CD4-positive, alpha-beta T cell treated with Interleukin-15 for 1 hour (primary cell): Measurements from ENCODE around the gene DNAH1.

Source experiments
- DNase-seq: peaks from one replicate; pipeline ENCODE4 v3.0.0-alpha.2; 2020

DNAH1 gene

DNA sequence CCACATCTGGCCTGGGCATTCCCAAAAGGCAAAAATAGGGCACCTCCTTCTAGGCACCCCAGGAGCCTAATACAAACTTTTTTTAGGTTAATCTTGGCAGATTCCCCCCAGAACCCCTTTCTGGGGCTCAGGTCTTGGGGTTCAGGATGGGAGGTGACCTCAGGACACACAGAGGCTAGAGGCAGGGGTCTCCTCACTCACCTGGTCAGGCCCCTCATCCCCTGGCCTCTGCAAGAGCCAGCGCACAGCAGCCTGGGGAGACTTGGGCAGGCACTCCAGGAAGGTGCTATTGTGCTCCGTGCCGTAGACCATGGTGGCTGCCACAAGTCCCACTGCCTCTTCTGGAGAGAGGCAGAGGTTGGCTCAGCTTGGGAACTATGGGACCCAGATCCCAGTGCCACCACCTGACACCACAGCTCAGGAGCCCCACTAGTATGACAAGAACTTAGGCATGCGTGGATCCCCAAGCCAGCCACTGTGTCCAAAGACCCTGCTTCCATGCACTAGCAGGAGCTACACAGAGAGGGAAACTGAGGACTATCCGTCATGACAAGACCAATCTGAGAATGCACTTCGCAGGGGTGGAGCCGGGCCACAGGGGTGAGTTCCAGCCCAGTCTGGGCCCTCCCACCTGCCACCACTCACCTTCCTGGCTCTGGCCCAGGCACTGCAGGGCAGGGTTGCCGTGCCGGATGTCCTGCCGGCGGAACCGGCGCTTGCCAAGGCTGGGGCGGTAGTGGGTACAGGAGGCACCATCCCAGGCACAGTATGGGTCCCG is 121.4 kb downstream of the DNAH1 start:
- no peak for DNase-seq

DNA sequence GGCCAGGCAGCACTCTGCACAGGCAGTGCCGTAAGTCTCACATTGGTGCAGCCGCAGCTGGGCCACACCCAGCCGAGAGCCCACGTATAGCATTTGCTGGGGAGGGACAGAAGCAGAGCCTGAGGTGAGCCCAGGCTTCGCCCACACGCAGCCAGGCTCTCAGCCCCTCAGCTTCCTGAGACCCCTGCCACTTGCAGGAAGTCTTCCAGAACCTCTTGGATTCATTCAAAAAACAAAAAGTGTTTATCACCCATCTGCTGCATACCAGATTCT is 121.9 kb downstream of the DNAH1 start:
- no peak for DNase-seq

DNA sequence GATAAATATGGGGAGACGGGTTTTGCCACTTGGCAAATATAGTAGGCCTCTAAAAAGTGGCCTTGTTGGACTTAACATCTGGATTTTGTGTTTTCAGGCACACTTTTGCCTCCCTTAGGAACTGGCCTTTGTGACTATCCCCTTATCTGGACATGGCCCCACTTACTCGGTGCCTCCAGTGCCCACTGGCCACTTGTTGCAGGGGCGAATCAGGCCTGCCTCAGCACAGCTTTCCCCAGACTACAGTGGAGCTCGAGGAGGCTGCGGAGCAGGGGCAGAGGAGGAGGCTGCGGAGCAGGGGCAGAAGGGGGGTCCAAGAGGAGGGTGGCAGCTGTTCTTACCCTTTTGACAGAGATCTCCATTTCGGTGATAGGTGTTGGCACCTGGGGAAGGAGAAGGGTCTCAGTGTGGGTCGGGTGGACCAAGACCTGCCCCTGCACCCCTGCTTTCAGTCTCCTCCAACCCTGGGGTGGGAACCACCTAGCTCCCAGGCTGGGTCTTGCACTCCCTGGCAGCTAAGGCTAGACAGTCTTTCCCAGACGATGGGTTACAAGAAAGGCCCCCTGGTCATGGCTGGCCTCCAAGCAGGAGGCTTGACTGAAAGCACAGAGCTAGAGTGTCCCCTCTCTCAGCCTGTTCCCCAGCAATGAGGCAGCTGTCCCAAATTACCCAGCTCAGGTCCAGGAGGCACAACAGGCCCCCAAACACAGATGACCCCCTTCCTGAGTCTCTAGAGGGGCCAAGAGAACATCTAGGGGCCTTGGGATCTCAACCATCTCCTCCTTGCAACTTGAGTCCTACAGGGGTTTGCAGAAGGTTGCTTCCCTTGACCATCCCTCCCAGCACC is 122.7 kb downstream of the DNAH1 start:
- no peak for DNase-seq

DNA sequence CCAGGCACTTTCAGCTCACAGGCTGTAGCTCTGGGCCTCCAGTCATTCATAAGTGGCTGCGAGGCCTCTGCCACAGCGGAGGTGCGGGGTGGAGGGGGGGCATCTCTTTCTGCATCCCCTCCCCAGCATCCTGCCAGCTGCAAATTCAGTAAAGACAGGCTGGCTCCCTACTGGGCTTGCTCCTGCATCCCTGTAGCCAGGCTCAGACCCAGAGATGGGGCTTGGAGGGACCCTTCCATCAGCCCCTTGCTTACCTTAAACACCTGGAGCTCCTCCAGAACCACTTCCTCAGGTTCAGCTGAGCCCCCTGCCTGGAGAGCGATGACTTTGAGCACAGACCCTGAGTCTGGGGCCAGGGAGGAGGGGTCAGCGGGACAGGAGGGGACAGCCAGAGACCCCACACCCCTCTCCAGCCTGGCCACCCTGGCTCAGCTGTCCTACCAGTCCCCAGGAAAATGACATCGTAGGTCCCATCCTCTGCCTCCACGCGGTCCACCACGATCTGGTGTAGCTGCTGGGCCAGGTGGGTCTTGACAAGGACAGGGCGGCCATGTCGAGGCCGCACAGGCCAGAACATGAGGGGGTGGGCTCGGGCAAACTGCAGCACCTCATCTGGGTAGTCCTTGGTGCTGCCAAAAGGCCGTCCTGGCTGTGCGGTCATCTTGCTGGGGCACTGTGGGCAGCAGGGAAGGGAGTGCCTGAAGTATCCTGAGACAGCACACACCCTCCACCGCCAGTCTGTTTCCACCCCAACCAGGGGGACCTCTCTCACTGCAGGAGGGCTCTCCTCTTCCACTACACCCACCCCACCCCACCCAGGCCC is 123.5 kb downstream of the DNAH1 start:
- DNase-seq: peak; percentile 15

DNA sequence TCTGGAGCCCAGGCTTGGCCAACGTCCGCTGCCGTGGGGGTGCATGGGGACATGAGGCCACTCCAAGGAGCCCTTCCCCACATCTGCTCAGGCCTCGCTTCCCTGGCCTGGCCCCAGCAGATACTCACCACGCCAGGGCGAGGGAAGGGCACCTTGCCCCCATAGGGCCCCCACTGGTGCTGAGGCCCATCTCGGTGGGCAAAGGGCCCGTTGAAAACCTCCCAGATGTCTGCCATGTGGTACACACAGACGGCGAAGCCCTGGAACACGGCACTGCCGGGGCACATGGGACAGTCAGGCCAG is 124.1 kb downstream of the DNAH1 start:
- no peak for DNase-seq

DNA sequence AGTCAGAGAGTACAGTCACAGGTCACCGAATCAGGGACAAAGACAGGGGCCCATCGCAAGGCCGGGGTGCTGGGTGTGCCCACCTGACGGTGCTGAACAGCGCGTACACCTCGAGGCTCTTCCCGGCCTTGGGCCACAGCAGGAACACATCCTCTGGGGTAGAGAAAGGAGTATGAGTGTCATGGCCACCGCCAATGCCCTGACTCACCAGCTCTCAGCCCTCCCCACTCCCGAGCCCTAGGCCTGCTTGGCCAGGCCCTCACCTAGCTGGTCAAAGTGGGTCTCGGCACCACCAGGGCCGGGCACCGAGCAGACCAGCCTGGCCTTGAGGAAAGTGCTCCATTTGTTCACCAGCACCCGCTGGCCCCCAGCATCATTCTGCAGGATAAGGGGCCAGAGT is 124.6 kb downstream of the DNAH1 start:
- no peak for DNase-seq

DNA sequence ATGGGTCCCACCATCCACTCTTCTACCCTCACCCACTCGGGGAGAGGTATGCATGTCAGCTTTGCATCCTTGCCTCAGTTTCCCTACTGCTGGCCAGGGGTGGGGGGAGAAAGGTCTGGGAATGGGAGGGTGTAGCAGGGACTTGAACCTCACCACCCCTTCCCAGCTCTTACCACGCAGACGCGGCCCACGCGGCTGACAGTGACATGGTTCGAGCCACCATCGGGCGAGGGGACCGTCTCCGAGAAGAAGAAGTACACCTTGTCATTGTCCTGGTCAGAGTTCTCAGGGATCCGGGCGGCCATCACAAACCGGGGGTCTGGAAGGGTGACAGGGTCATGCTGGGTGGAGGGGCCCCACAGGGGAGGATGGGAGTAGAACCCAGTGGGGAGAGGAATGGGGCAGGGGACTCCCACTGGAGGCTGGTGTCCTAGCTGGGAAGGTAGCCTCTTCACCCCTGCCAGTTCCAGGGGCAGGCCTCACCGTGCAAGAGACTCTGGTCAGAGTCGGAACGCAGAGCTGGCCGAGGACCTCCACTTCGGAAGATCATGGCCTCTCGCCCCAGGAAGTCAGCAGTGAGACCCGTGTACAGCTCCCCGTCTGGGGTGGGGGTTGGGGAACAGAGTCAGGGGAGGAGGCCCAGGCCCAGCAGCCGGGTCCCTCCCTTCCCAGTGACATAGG is 125.1 kb downstream of the DNAH1 start:
- DNase-seq: peak; percentile 4

DNA sequence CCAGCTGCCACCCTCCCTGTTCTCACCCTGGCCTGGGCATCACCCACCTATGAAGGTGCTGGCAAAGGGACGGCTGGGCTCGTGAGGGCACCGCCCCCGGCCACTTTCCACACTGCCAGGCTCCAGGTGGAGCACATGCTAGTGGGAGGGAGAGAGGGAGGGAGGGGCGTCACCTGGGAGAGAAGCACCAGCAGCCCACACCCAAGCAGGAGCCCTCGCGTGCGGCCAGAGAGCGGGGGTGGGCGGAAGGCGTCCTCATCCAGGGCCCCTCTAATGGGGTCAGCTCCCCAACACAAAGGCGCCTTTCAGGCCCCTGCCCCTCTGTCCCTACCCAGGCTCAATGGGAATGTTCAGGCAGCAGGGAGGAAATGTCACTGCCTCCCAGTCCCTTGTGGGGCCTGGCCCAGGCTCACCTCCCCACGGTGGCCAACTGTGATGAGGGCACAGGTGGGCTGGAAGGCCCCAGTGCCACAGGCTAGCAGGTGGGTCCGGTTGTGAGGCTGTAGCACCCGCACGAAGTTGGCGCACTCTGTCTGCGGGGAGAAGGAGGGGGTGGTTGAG is 125.7 kb downstream of the DNAH1 start:
- DNase-seq: no peak

DNA sequence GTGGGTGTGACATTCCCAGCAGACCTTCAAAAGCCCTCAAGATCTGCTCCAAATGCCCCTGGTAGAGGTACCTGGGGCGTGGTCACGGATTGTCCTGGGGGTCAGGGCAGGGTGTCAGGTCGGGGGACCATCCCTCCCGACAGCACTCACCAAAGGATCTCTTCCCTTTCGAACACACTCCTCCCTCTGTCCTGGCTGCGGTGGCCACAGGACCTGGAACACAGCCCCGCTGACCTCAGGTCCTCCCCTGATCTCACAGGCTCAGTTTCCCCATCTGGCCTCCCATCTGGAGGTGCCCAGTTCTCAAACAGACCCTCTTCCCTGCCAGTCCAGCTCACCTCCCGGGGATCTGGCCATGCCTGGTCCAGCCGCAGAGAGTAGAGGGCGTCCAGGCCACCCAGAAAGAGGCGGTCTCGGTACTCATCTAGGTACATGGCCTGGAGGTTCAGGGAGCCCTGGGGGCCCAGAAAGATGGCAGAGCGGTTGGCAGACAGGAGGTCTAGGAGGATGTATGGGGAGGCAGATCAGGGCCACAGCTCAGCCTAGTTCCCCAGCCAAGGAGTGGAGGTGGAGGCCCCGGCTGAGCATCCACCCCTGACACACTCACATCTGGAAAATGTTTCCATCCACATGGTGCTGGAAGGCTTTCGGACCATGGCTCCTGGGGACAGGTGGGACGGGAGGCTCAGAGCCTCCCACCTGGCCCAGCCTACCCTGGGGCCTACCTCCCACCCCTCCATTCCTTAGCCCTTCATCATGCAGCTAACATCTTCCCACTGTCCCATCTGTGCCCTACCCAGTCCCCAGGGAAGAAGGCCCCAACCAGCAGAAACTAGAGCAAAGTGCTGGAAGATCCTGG is 126.5 kb downstream of the DNAH1 start:
- no peak for DNase-seq

DNA sequence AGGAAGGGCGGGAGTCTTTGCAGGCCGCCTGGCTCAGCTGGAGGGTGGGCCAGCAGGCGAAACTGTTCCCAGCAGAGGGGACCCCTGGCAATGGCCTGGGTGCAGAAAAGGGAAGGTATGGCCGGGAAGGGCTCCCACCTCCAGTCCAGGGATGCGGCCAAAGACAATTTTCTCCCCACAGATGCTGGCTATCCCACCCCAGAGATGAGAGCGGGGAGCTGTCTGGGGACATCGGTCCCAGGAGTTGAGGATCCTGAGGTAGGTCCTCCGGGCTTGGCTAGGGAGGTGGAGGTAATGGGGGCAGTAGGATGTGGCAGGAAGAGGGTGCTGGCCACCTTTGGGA is 127.1 kb downstream of the DNAH1 start:
- DNase-seq: no peak

DNA sequence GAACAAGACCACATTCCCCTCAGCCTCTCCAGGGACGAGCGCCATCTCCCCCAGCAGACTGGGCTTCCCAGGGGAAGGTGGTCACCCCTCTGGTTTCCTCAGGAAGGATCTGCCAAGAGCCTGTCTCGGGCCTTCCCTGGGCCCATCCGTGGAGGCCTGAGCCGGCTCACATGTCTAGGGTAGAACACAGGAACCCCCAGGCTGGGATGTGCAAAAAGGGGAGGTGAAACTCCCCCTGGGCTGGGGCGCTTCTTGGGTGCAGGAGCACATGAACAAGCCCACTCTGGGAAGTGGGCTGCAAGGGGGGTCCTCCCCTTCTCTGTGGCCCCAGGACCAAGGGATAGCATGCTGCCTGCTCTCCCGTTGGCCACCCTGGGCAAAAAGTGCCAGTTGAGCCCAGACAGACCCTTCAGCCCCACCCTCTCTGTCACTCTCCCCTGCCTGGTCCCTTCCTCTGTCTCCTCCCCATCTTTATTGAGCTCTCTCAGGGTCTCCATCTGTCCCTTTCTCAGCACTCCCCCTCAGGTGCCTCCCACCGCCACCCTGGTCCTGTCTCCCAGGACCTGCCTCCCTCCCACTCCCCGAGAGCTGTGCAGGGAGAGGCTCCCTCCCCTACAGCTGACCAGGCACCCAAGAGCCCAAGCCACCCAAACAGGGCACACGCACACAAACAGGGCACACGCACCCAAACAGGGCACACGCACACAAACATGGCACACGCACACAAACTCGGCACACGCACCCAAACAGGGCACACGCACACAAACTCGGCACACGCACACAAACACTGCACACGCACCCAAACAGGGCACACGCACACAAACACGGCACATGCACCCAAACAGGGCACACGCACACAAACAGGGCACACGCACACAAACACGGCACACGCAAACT is 127.9 kb downstream of the DNAH1 start:
- DNase-seq: no peak

DNA sequence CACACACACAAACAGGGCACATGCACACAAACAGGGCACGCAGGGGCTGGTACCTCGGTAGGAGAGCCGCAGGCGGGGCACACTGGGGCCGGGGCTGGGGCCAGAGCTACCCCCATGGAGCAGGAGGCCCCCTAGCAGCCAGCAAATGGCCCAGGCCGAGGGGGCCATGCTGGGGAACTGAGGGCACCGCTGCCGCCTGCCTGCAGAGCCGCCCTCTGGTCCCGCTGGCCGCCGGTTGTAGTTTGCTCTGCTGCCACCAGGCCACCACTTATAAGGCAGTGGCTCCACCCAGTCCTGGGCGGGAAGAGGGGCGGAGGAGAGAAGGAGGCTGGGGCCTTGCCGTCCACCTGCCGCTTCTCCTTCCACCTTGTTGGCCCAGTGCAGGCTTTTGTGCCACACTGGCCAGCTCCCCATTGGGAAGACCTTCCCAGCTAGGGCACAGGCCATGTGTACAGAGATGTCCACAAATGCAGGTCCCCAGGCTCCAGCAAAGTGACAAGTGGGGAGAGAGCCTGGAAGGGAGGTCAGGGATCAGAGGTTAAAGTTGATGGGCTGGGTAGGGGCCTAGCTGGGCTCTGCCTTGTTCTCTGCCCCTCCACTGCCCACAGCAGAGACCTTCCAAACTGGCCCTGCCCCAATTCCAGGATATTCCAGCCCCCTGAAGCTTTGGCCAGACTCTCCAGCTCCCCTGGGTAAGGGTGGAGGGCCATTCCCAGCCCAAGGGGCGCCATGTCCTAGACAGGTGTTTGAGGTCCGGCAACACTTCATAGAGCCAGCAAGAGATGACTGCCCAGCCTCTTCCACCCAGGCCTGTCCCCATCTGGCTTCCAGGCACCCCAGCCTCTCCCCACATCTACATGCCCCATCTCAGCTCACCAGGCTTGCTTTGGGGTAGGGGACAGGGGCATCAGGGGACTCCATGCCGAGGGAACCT is 129.0 kb downstream of the DNAH1 start, which contains the start of gene SEMA3G:
Gene SEMA3G, minus strand, starts transcription at position 244 of the 934 bp plus-strand sequence. Its CDS starts 76 bp downstream, at position 168.
- DNase-seq: peak; percentile 76

DNA sequence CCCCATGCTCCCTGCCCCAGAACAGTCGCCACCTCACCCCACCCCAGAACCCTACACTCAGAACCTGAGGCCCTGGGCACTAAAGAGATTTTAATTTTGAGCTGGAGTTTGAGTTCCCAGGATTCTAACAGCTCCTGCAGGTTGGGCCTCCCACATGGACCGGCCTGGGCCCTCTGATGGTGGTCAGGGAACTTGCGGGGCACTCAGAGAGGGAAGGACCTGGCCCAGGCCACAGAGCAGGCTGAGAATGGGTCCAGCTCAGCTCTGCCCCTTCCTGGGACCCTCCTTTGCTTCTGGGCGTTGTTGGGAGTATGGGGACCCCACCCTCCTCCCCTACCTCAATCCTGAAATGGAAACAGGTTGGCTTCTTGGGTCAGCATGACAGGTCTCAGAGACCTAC is 129.9 kb downstream of the DNAH1 start:
- no peak for DNase-seq

DNA sequence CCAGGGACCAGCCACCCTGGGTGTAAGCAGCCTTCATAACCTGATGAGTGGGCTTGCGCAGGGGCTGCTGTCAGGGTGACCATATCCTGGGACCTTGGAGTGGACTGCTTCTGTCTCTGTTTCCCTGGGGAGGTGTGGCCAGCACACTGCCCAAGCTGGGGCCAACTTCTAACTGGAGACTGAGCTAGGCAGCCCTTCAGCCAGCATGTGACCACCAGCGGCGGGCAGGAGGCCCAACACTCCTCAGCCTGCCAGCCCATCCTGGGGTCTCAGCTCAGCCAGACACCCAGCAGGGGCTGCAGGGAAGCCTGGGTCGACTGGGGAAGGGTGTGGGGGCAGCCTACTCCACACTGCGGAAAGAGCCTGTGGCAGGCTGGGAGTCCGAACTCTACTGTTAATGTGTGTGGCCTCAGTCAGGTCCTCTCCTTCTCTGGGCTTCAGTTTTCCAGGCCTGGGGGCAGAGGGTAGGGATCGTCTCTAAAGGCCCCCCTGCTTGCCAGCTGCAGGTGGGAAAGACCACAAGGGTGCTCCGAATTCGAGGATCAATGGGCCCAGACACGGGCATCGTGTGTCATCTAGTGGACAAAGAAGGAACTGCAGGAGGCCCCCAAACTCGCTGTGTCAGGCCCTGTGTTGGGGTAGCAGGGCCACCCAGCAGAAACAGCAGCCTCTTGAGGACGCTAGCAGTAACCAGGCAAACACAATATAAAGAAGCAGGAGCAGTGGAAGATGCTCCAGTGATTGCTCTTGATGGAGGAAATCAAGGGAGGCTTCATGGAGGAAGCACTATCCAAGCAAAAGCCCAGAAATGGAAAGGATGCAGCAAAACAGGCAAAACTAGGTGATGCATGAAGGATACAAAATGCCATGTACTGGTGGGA is 130.8 kb downstream of the DNAH1 start:
- DNase-seq: peak; percentile 69

DNA sequence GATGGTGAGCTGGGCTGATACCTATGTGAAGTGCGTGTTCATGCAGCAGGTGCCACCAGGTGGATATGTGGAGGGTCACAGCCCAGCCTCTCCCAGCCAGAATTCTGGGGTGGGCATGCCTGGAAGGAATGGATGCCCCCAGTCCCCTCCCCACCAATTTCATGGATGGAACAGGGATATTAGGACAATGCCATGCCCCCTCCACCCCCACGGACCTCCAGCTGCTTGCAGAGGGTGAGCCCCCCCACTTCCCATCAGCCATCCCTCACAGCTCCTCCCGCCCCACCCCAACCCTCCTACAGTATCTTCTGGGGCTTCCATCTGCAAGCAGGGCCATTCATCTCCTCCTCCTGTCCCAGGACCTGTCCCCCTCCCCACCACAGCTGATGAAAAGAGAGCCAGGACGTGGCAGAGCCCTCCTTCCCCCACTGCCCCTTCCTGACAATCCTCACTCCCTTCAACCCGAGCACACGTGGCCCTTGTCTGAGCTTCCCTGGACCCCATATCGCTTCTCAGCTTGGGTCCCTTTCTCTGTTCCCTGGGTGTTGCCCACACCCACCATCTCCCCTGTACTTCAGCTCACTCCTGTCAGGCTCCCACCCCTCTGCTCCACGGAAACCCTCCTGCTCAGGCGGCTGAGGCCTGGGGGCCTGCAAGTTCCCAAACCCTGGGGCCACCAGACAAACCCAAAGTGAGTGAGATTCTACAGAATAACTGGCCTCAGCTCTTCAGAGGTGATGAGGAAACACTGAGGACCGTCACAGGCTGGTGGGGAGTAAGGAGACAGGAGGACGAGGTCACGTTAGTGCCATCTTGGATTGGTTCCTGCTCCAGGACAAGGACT is 131.6 kb downstream of the DNAH1 start:
- DNase-seq: no peak
